ENCODE data around the gene PEPD. TPM values are rescaled to one million over a fixed set of nuclear protein-coding genes. Genes with fewer than 3 reads are reported as not detected.

The PEPD gene
- total RNA-seq, 4 donors from 2014 or later = 40.1 to 61.4 (median 53.4) TPM

- DNase-seq = no peak
- 34 to 74% methylated on average over 2 to 14 of the region's 15 CpGs for WGBS, 2 donors
- intact Hi-C loops (cut with DNase I) = no loop called here
- Histone ChIP-seq H3K9me3 (no peaks in the 10 kb centered on the region), H3K27ac (peak overlapping the region in 3 of 4 donors; percentile 26 to 76 (median 28)), H3K36me3 (peaks cover 0 to 40% (median 0%) of the 10 kb centered on the region in 3 donors), H3K4me3 (no peak overlapping the region), H3K27me3 (no peaks in the 10 kb centered on the region), H3K4me1 (peaks cover 10 to 48% (median 26%) of the 10 kb centered on the region in 3 donors)
- TF ChIP-seq CTCF (IDR thresholded peaks at IDR 0.05) (no peak), POLR2A (IDR thresholded peaks at IDR 0.05) (no peak)
These were observed 11.8 kb downstream of the PEPD start for GRCh38 chr19:33509774-33510173.

GRCh38 chr19:33508941-33509614 lies 12.5 kb downstream of the PEPD start:
- intact Hi-C loops (cut with DNase I) = no loop called here
- peaks cover 0 to 40% (median 0%) of the 10 kb centered on the region in 3 donors for H3K36me3 ChIP-seq

GRCh38 chr19:33508431-33508830 lies 13.2 kb downstream of the PEPD start:
- no peaks in the 10 kb centered on the region for H3K9me3 ChIP-seq
- WGBS, 2 donors = 90 to 100% methylated on average over 1 to 2 of the region's 12 CpGs
- TF ChIP-seq CTCF (IDR thresholded peaks at IDR 0.05) (no peak), POLR2A (IDR thresholded peaks at IDR 0.05) (no peak)
- H3K4me1 ChIP-seq = peaks cover 10 to 48% (median 26%) of the 10 kb centered on the region in 3 donors
- DNase-seq = no peak
- no peaks in the 10 kb centered on the region for H3K27me3 ChIP-seq
- peaks cover 0 to 44% (median 0%) of the 10 kb centered on the region in 3 donors for H3K36me3 ChIP-seq
- H3K27ac ChIP-seq = peak overlapping the region in 1 of 4 donors; percentile 76
- no peak overlapping the region for H3K4me3 ChIP-seq
- intact Hi-C loops (cut with DNase I) = no loop called here

More at GRCh38 chr19:33508941-33509614, 12.5 kb downstream of the PEPD start:
- DNase-seq = no peak
- Histone ChIP-seq H3K27ac (peak overlapping the region in 3 of 4 donors; percentile 26 to 76 (median 28)), H3K9me3 (no peaks in the 10 kb centered on the region), H3K27me3 (no peaks in the 10 kb centered on the region), H3K4me3 (no peak overlapping the region), H3K4me1 (peaks cover 10 to 48% (median 26%) of the 10 kb centered on the region in 3 donors)
- WGBS, 2 donors = 48 to 49% methylated on average over 6 to 7 of the region's 12 CpGs
- TF ChIP-seq POLR2A (IDR thresholded peaks at IDR 0.05) (no peak), CTCF (IDR thresholded peaks at IDR 0.05) (no peak)

GRCh38 chr19:33508009-33508408 lies 13.6 kb downstream of the PEPD start:
- TF ChIP-seq CTCF (IDR thresholded peaks at IDR 0.05) (no peak), POLR2A (IDR thresholded peaks at IDR 0.05) (no peak)
- Histone ChIP-seq H3K27me3 (no peaks in the 10 kb centered on the region), H3K9me3 (no peaks in the 10 kb centered on the region), H3K4me1 (peaks cover 10 to 48% (median 26%) of the 10 kb centered on the region in 3 donors), H3K4me3 (no peak overlapping the region), H3K36me3 (peaks cover 0 to 48% (median 0%) of the 10 kb centered on the region in 3 donors), H3K27ac (peak overlapping the region in 1 of 4 donors; percentile 55)
- no peak for DNase-seq
- intact Hi-C loops (cut with DNase I) = no loop called here
- no CpG with 5 or more reads among the region's 7 CpGs for WGBS, 2 donors

All from esophagus squamous epithelium (tissue), 5 donors.